Vagina (tissue), 2 donors: ENCODE data around the gene ADAMTSL3. TPM values are rescaled to one million over a fixed set of nuclear protein-coding genes. Genes with fewer than 3 reads are reported as not detected.

Experiments used
- DNase-seq, 2 donors: peaks; one replicate each; pipeline ENCODE4 v3.0.0-alpha.2; 2017; ENCODE audit errors: extremely low spot score in 2 of 2
- H3K27ac ChIP-seq: fragments of 200-600 bp; sonication (generic); one replicate; pipeline ENCODE4 v1.5.1; 2019
- H3K27me3 ChIP-seq: fragments of 200-600 bp; sonication (generic); one replicate; pipeline ENCODE4 v1.5.1; 2019
- H3K36me3 ChIP-seq, 2 donors: fragments of 200-600 bp; sonication (generic); one replicate each; pipeline ENCODE4 v1.5.1; 2017 to 2019
- H3K4me1 ChIP-seq: fragments of 200-600 bp; sonication (generic); one replicate; pipeline ENCODE4 v1.5.1; 2019
- H3K4me3 ChIP-seq, 2 donors: fragments of 200-600 bp; sonication (generic); 1 replicate in 1 of 2; 2 replicates in 1 of 2; pipeline ENCODE4 v1.5.1; 2016 to 2019
- H3K9me3 ChIP-seq: fragments of 200-600 bp; sonication (generic); one replicate; pipeline ENCODE4 v1.5.1; 2019
- POLR2A ChIP-seq, 2 donors: fragments of 450-650 bp; IDR thresholded peaks; one replicate each; pipeline ENCODE4 v1.6.1; 2017; ENCODE audit warnings: antibody characterized with exemption in 2 of 2, mild to moderate bottlenecking in 2 of 2, moderate library complexity in 2 of 2
- POLR2AphosphoS5 ChIP-seq, 2 donors: sonication (generic); formaldehyde crosslinking; IDR thresholded peaks; one replicate each; pipeline ENCODE4 v1.9.0; 2017; ENCODE audit warnings: antibody characterized with exemption in 2 of 2, mild to moderate bottlenecking in 2 of 2, low read depth in 1 of 2; ENCODE audit not compliant: insufficient read depth in 1 of 2
- intact Hi-C: fragments of 100-400 bp; cut with DNase I; formaldehyde crosslinking; loops from one replicate; pipeline ENCODE4 v1.15.1; 2023
- total RNA-seq: library from RNA; depleted of rRNA; stranded (reverse); fragments of >200 nt; gene quantifications from one replicate; pipeline ENCODE4 v1.2.3, GENCODE V29; 2016
- TF ChIP-seq, protein P1 (sequence below), 3 experiments: fragments of 450-650 bp in 2 of 3; fragments of 200-600 bp in 1 of 3; sonication (generic) in 1 of 3; IDR thresholded peaks; one replicate each; pipeline ENCODE4 v1.5.1; 2017 to 2019; ENCODE audit warnings: antibody characterized with exemption in 3 of 3, mild to moderate bottlenecking in 2 of 3, moderate library complexity in 2 of 3

Gene ADAMTSL3
- total RNA-seq, 1 donor from 2014 or later: 4.2 TPM

DNA sequence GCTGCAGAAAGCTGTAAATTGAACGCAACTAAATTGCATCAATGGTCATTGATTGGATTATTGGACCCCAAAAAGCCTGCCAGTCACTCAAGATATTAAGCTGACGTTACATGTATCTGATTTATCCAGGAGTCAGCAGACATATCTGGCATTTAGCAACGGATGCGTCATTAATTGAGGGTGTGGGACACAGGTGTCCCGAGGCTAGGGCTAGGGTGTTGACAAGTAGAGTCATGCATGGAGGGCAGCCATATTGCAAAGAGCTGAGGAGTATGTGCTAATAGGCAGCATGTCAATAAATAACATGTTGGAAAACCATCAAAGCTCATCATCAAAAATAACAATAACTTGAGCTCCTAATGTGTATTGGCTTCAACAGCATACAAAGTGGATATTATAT, 347.1 kb downstream of the ADAMTSL3 start:
- H3K36me3 ChIP-seq: no peaks in the 10 kb centered on the region
- TF ChIP-seq, protein P1, sequence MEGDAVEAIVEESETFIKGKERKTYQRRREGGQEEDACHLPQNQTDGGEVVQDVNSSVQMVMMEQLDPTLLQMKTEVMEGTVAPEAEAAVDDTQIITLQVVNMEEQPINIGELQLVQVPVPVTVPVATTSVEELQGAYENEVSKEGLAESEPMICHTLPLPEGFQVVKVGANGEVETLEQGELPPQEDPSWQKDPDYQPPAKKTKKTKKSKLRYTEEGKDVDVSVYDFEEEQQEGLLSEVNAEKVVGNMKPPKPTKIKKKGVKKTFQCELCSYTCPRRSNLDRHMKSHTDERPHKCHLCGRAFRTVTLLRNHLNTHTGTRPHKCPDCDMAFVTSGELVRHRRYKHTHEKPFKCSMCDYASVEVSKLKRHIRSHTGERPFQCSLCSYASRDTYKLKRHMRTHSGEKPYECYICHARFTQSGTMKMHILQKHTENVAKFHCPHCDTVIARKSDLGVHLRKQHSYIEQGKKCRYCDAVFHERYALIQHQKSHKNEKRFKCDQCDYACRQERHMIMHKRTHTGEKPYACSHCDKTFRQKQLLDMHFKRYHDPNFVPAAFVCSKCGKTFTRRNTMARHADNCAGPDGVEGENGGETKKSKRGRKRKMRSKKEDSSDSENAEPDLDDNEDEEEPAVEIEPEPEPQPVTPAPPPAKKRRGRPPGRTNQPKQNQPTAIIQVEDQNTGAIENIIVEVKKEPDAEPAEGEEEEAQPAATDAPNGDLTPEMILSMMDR (IDR thresholded peaks at IDR 0.05): no peak
- no peak for TF ChIP-seq POLR2A (IDR thresholded peaks at IDR 0.05)
- peak in 1 of 2 donors; percentile 57 for TF ChIP-seq POLR2AphosphoS5 (IDR thresholded peaks at IDR 0.05; ENCODE audit: insufficient read depth in 1 of 2, low read depth in 1 of 2)
- H3K4me3 ChIP-seq: no peak overlapping the region
- intact Hi-C loops: no loop called here
- no peaks in the 10 kb centered on the region for H3K4me1 ChIP-seq
- H3K27ac ChIP-seq: no peak overlapping the region
- no peaks in the 10 kb centered on the region for H3K27me3 ChIP-seq
- no peaks in the 10 kb centered on the region for H3K9me3 ChIP-seq
- no peak for DNase-seq

DNA sequence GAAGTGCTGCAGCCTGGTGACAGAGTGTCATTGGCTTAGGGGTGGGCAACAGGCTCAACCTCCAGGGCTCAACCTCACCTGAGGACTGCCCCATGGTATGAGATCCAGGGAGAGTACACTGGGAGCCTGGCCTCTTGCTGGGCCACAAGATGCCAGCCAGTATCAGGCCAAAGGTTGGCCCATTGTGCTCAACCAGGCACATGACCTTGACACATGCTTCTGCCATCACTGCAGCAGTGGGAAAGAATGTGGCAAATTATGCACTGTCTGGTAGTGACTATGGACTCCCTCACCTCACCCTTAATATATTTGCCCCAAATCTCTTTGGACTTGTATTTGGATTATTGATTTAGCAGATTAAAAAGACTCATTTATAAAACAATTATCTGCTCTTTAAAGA, 347.7 kb downstream of the ADAMTSL3 start:
- TF ChIP-seq POLR2A (IDR thresholded peaks at IDR 0.05) (no peak), POLR2AphosphoS5 (IDR thresholded peaks at IDR 0.05; ENCODE audit: insufficient read depth in 1 of 2, low read depth in 1 of 2) (no peak)
- TF ChIP-seq, protein P1 (IDR thresholded peaks at IDR 0.05): no peak
- Histone ChIP-seq H3K9me3 (no peaks in the 10 kb centered on the region), H3K4me1 (no peaks in the 10 kb centered on the region), H3K27ac (no peak overlapping the region), H3K4me3 (no peak overlapping the region), H3K27me3 (no peaks in the 10 kb centered on the region), H3K36me3 (no peaks in the 10 kb centered on the region)
- intact Hi-C loops: no loop called here
- no peak for DNase-seq

DNA sequence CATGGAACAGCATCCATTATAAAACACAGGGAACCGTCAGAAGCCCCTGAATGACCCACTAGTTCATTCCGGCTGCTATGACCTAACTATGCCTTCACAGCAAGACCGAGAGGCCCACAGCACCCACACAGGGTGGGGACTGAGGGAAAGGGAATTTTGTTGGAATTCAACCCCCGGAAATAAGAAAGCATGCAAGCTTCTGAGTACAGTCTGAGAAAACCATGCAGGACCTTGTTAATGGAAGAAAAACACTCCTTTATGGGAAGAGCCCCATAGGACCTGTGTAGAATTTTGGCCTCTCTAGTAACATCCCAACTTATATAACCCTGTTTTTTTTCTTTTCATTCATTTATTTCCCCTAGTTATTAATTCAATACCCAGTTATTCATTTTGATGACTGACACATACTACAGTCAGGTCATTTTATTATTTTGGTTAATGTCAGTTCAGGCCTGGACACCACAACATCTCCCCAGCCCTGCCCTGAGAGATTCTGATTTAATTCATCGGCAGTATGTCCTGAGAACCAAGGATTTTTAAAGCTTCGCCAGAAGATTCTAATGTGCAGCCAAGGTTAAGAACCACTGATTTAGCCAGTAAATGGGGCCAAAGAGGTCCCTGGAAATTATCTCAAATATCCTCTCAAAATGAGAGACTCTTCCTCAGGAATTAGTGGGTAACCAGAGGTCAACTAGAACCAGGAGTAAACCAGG, 350.0 kb downstream of the ADAMTSL3 start:
- H3K9me3 ChIP-seq: no peaks in the 10 kb centered on the region
- TF ChIP-seq, protein P1 (IDR thresholded peaks at IDR 0.05): no peak
- TF ChIP-seq POLR2AphosphoS5 (IDR thresholded peaks at IDR 0.05; ENCODE audit: insufficient read depth in 1 of 2, low read depth in 1 of 2) (no peak), POLR2A (IDR thresholded peaks at IDR 0.05) (no peak)
- no peak overlapping the region for H3K4me3 ChIP-seq
- intact Hi-C loops: no loop called here
- DNase-seq: no peak
- H3K36me3 ChIP-seq: no peaks in the 10 kb centered on the region
- no peaks in the 10 kb centered on the region for H3K4me1 ChIP-seq
- no peak overlapping the region for H3K27ac ChIP-seq
- H3K27me3 ChIP-seq: no peaks in the 10 kb centered on the region

DNA sequence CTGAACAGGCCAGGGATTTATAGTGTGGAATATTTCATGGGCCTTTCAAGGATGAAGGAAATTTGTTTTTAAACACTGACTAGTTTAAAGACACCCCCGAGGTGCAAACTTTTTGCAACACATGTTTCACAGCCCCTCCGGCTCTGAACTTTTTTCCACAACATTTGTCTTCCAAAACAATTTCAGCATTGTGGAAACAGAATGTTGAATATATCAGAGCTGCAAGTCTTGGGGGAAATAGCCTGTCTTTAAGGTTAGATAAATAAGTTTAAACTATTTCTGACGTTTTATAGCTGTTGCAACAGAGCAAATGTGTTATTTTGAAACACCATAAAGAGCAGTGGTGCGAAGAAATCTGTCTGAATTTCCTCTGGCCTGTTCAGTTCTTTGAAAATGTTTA, 352.5 kb downstream of the ADAMTSL3 start:
- DNase-seq: no peak
- H3K27me3 ChIP-seq: no peaks in the 10 kb centered on the region
- no peak overlapping the region for H3K4me3 ChIP-seq
- TF ChIP-seq, protein P1 (IDR thresholded peaks at IDR 0.05): no peak
- TF ChIP-seq POLR2A (IDR thresholded peaks at IDR 0.05) (no peak), POLR2AphosphoS5 (IDR thresholded peaks at IDR 0.05; ENCODE audit: insufficient read depth in 1 of 2, low read depth in 1 of 2) (no peak)
- no peaks in the 10 kb centered on the region for H3K36me3 ChIP-seq
- H3K4me1 ChIP-seq: no peaks in the 10 kb centered on the region
- no peaks in the 10 kb centered on the region for H3K9me3 ChIP-seq
- intact Hi-C loops: no loop called here
- peak overlapping the region; percentile 4 for H3K27ac ChIP-seq

DNA sequence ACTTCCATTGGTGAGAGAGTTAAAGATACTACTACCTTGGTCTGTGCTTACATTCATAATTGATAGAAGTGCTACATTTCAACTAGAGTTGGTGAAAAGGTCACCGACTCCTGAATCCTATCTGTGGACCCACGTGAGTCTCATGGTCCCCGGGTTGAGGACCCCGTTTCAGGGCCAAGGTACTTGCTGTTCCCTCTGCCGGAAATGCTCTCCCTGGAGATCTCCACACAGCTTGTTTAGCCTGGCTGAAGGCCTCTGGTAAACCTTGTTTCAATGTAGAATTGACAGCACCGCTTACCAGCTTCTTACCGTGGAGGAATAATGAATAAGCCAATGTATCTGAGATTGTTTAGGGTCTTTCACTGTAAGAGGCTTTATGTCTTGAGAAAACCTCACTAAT, 355.7 kb downstream of the ADAMTSL3 start:
- no peak overlapping the region for H3K27ac ChIP-seq
- no peaks in the 10 kb centered on the region for H3K27me3 ChIP-seq
- H3K9me3 ChIP-seq: no peaks in the 10 kb centered on the region
- intact Hi-C loops: no loop called here
- H3K4me3 ChIP-seq: no peak overlapping the region
- DNase-seq: no peak
- TF ChIP-seq POLR2A (IDR thresholded peaks at IDR 0.05) (no peak), POLR2AphosphoS5 (IDR thresholded peaks at IDR 0.05; ENCODE audit: insufficient read depth in 1 of 2, low read depth in 1 of 2) (no peak)
- TF ChIP-seq, protein P1 (IDR thresholded peaks at IDR 0.05): no peak
- H3K4me1 ChIP-seq: no peaks in the 10 kb centered on the region
- H3K36me3 ChIP-seq: no peaks in the 10 kb centered on the region
